ENCODE results near the gene PTTG2.

DNA sequence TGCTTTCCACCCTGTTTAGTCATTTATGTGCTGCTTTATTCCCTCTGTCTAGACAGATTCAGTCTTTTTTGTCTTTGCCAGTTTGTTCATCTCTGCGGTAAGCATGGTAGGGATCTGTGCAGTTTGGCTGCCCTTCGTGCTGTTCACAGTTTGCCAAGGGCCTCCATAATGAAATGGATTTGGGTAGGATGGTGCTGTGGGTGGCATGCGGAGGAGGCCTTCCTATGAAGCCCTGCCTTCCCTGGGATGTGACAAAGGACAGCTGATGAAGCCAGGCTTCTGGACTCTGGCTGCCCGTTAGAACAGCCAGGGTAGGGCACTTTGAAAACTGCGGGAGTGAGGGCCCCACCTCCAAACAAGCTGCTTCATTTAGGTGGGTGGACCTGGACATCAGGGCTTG, 47.4 kb downstream of the PTTG2 start:
- TF ChIP-seq, protein P1, sequence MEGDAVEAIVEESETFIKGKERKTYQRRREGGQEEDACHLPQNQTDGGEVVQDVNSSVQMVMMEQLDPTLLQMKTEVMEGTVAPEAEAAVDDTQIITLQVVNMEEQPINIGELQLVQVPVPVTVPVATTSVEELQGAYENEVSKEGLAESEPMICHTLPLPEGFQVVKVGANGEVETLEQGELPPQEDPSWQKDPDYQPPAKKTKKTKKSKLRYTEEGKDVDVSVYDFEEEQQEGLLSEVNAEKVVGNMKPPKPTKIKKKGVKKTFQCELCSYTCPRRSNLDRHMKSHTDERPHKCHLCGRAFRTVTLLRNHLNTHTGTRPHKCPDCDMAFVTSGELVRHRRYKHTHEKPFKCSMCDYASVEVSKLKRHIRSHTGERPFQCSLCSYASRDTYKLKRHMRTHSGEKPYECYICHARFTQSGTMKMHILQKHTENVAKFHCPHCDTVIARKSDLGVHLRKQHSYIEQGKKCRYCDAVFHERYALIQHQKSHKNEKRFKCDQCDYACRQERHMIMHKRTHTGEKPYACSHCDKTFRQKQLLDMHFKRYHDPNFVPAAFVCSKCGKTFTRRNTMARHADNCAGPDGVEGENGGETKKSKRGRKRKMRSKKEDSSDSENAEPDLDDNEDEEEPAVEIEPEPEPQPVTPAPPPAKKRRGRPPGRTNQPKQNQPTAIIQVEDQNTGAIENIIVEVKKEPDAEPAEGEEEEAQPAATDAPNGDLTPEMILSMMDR (IDR thresholded peaks at IDR 0.05): no peak
- TF ChIP-seq RFX5 (IDR thresholded peaks at IDR 0.05; ENCODE audit: low read length): no peak
- TF ChIP-seq POLR2AphosphoS5 (IDR thresholded peaks at IDR 0.05; ENCODE audit: low read depth, low read length): no peak
- TF ChIP-seq, protein P2, sequence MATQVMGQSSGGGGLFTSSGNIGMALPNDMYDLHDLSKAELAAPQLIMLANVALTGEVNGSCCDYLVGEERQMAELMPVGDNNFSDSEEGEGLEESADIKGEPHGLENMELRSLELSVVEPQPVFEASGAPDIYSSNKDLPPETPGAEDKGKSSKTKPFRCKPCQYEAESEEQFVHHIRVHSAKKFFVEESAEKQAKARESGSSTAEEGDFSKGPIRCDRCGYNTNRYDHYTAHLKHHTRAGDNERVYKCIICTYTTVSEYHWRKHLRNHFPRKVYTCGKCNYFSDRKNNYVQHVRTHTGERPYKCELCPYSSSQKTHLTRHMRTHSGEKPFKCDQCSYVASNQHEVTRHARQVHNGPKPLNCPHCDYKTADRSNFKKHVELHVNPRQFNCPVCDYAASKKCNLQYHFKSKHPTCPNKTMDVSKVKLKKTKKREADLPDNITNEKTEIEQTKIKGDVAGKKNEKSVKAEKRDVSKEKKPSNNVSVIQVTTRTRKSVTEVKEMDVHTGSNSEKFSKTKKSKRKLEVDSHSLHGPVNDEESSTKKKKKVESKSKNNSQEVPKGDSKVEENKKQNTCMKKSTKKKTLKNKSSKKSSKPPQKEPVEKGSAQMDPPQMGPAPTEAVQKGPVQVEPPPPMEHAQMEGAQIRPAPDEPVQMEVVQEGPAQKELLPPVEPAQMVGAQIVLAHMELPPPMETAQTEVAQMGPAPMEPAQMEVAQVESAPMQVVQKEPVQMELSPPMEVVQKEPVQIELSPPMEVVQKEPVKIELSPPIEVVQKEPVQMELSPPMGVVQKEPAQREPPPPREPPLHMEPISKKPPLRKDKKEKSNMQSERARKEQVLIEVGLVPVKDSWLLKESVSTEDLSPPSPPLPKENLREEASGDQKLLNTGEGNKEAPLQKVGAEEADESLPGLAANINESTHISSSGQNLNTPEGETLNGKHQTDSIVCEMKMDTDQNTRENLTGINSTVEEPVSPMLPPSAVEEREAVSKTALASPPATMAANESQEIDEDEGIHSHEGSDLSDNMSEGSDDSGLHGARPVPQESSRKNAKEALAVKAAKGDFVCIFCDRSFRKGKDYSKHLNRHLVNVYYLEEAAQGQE (IDR thresholded peaks at IDR 0.05; ENCODE audit: low read depth, low read length): no peak

Data from SK-N-SH (cell line).